CD14-positive monocyte (primary cell): Measurements from ENCODE around the gene LRP1-AS. TPM values are rescaled to one million over a fixed set of nuclear protein-coding genes. Genes with fewer than 3 reads are reported as not detected.

Source experiments
- DNase-seq, 3 donors: peaks; one replicate each; pipeline ENCODE4 v3.0.0-alpha.2; 2011 to 2022
- H2AFZ ChIP-seq: 2 replicates; pipeline ENCODE4 v1.6.0; 2012; ENCODE audit warnings: mild to moderate bottlenecking, low read depth, low read length, inconsistent platforms; ENCODE audit not compliant: insufficient read depth, poor library complexity, severe bottlenecking
- H3K27ac ChIP-seq, 2 donors: 1 replicate in 1 of 2; 2 replicates in 1 of 2; pipeline ENCODE4 v1.5.1; 2012 to 2013; ENCODE audit warnings: low read length in 2 of 2, control low read depth in 1 of 2, inconsistent platforms in 1 of 2, low read depth in 1 of 2, mild to moderate bottlenecking in 1 of 2
- H3K27me3 ChIP-seq, 2 donors: one replicate each; pipeline versions ENCODE4 v1.6.0 to v1.6.1; 2011 to 2013; ENCODE audit warnings: low read length in 2 of 2; ENCODE audit not compliant: control insufficient read depth in 2 of 2, insufficient read depth in 2 of 2
- H3K36me3 ChIP-seq, 2 donors: replicated peaks in 1 of 2; 1 replicate in 1 of 2; 2 replicates in 1 of 2; pipeline versions ENCODE4 v1.5.1 to v1.6.1; 2012 to 2013; ENCODE audit warnings: low read length in 2 of 2, control low read depth in 1 of 2, inconsistent platforms in 1 of 2, mild to moderate bottlenecking in 1 of 2; ENCODE audit not compliant: insufficient read depth in 2 of 2, control insufficient read depth in 1 of 2
- H3K4me1 ChIP-seq, 2 donors: 1 replicate in 1 of 2; 2 replicates in 1 of 2; pipeline versions ENCODE4 v1.5.1 to v1.6.1; 2012 to 2013; ENCODE audit warnings: low read length in 2 of 2, control low read depth in 1 of 2, inconsistent platforms in 1 of 2, mild to moderate bottlenecking in 1 of 2, moderate library complexity in 1 of 2; ENCODE audit not compliant: insufficient read depth in 2 of 2, control insufficient read depth in 1 of 2
- H3K4me2 ChIP-seq: replicated peaks from 2 replicates; pipeline ENCODE3; 2012; ENCODE audit warnings: low read length, moderate library complexity, mild to moderate bottlenecking; ENCODE audit not compliant: poor library complexity, severe bottlenecking; ENCODE audit errors: extremely low read depth
- H3K4me3 ChIP-seq, 3 experiments: fragments of 200-600 bp in 1 of 3; sonication (generic) in 1 of 3; replicated peaks in 1 of 3; 1 replicate in 2 of 3; 2 replicates in 1 of 3; pipeline ENCODE4 v1.5.1; 2011 to 2013; ENCODE audit warnings: low read length in 3 of 3, mild to moderate bottlenecking in 3 of 3, control low read depth in 2 of 3, low read depth in 2 of 3, inconsistent platforms in 1 of 3, moderate library complexity in 1 of 3
- H3K79me2 ChIP-seq: 2 replicates; pipeline ENCODE4 v1.6.0; 2012; ENCODE audit warnings: mild to moderate bottlenecking, control low read depth, inconsistent platforms, low read length, moderate library complexity; ENCODE audit not compliant: insufficient read depth
- H3K9ac ChIP-seq: 2 replicates; pipeline ENCODE4 v1.6.0; 2017; ENCODE audit warnings: low read length, mild to moderate bottlenecking; ENCODE audit not compliant: insufficient read depth, poor library complexity, severe bottlenecking
- H3K9me3 ChIP-seq, 2 donors: replicated peaks in 1 of 2; 1 replicate in 1 of 2; 2 replicates in 1 of 2; pipeline versions ENCODE4 v1.5.1 to v1.6.1; 2012 to 2013; ENCODE audit warnings: low read length in 2 of 2, control low read depth in 1 of 2; ENCODE audit not compliant: control insufficient read depth in 1 of 2, insufficient read depth in 1 of 2
- H4K20me1 ChIP-seq: 2 replicates; pipeline ENCODE4 v1.6.0; 2012; ENCODE audit warnings: mild to moderate bottlenecking, low read length, control low read depth, moderate library complexity; ENCODE audit not compliant: insufficient read depth
- H3K27ac Mint-ChIP-seq, 7 donors: one replicate each; pipeline ENCODE4 v1.8.0; 2020; ENCODE audit warnings: mild to moderate bottlenecking in 7 of 7, mixed read lengths in 7 of 7, moderate library complexity in 6 of 7, inconsistent platforms in 2 of 7
- H3K27me3 Mint-ChIP-seq, 3 donors: one replicate each; pipeline ENCODE4 v1.8.0; 2021 to 2022; ENCODE audit warnings: low read depth in 3 of 3, mild to moderate bottlenecking in 3 of 3, mixed read lengths in 3 of 3, moderate library complexity in 3 of 3, inconsistent platforms in 1 of 3
- H3K36me3 Mint-ChIP-seq, 2 donors: one replicate each; pipeline ENCODE4 v1.8.0; 2020; ENCODE audit warnings: mixed read lengths in 2 of 2, inconsistent platforms in 1 of 2, mild to moderate bottlenecking in 1 of 2
- H3K4me1 Mint-ChIP-seq: one replicate; pipeline ENCODE4 v1.8.0; 2020; ENCODE audit warnings: mild to moderate bottlenecking, mixed read lengths
- H3K4me3 Mint-ChIP-seq, 2 donors: one replicate each; pipeline ENCODE4 v1.8.0; 2020; ENCODE audit warnings: mild to moderate bottlenecking in 2 of 2, mixed read lengths in 2 of 2, moderate library complexity in 1 of 2
- H3K9me3 Mint-ChIP-seq, 7 donors: one replicate each; pipeline ENCODE4 v1.8.0; 2020 to 2022; ENCODE audit warnings: mixed read lengths in 7 of 7, mild to moderate bottlenecking in 6 of 7, moderate library complexity in 6 of 7, inconsistent platforms in 2 of 7
- WGBS: methylation state at CpG from one replicate; pipeline ENCODE4 v1.1.5; 2013; ENCODE audit warnings: missing lambda C conversion rate; ENCODE audit not compliant: insufficient coverage; 5-methylcytosine and 5-hydroxymethylcytosine counted together
- intact Hi-C, 2 donors: fragments of 100-400 bp; cut with micrococcal nuclease; formaldehyde crosslinking; loops; one replicate each; pipeline versions ENCODE4 v1.15.0 to v1.15.1; 2023
- polyA plus RNA-seq, 3 donors: library from polyadenylated mRNA; depleted of rRNA in 1 of 3; unstranded in 2 of 3; stranded (reverse) in 1 of 3; fragments of 300-500 nt in 2 of 3; fragments of >200 nt in 1 of 3; fragmentation: Illumina TruSeq in 2 of 3; gene quantifications; 1 replicate in 2 of 3; 2 replicates in 1 of 3; pipeline ENCODE4 v1.2.3, GENCODE V29; 2012 to 2021
- TF ChIP-seq, protein P1 (sequence below): fragments of 200-600 bp; IDR thresholded peaks from one replicate; pipeline ENCODE4 v1.8.0; 2022; ENCODE audit warnings: antibody characterized with exemption, mild to moderate bottlenecking

Gene LRP1-AS
- polyA plus RNA-seq, 3 donors: 0.35 to 1.5 TPM; not detected in 1

DNA sequence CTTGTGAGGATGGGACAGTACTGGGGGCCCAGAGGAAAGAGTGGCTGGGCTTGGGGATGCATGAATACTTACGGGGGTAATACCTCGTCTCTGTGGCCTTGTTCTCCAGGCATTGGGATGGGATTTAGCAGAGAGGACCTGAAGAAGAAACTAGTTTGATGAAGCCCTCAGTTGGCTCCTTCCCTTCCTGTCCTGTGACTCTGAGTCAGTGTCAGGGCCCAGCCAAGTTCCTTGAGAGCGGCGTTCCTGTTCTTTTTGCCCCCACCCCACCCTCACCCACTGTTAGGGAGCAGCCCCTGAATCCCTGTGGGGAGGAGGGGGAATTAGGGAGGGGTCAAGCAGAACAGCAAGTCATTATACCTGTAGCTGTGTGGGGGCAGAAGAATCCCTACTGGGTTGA lies 5.2 kb upstream of the LRP1-AS start:
- H3K4me2 ChIP-seq: peak overlapping the region; percentile 49
- H3K9ac ChIP-seq: peak overlapping the region; percentile 54
- no peak overlapping the region for H2AFZ ChIP-seq
- H3K4me1 Mint-ChIP-seq: peaks cover 100% of the 10 kb centered on the region
- H3K4me1 ChIP-seq: peaks cover 100% of the 10 kb centered on the region in 2 donors
- H3K79me2 ChIP-seq: peaks cover 56% of the 10 kb centered on the region
- no peaks in the 10 kb centered on the region for H3K9me3 Mint-ChIP-seq
- H3K27ac ChIP-seq: peak overlapping the region; percentile 91 to 93
- H3K36me3 Mint-ChIP-seq: peaks cover 66 to 89% of the 10 kb centered on the region in 2 donors
- H3K27me3 ChIP-seq: no peaks in the 10 kb centered on the region
- H3K9me3 ChIP-seq: no peaks in the 10 kb centered on the region
- DNase-seq: peak; percentile 66 to 90 (median 84)
- H3K27me3 Mint-ChIP-seq: peaks cover 0 to 3% (median 1%) of the 10 kb centered on the region in 3 donors
- intact Hi-C loops: no loop called here
- 59% methylated on average over 2 of the region's 4 CpGs for WGBS
- H4K20me1 ChIP-seq: peaks cover 26% of the 10 kb centered on the region
- H3K4me3 ChIP-seq: peak overlapping the region in 1 of 3 experiments; percentile 49
- peaks cover 33 to 70% of the 10 kb centered on the region in 2 donors for H3K36me3 ChIP-seq
- TF ChIP-seq, protein P1, sequence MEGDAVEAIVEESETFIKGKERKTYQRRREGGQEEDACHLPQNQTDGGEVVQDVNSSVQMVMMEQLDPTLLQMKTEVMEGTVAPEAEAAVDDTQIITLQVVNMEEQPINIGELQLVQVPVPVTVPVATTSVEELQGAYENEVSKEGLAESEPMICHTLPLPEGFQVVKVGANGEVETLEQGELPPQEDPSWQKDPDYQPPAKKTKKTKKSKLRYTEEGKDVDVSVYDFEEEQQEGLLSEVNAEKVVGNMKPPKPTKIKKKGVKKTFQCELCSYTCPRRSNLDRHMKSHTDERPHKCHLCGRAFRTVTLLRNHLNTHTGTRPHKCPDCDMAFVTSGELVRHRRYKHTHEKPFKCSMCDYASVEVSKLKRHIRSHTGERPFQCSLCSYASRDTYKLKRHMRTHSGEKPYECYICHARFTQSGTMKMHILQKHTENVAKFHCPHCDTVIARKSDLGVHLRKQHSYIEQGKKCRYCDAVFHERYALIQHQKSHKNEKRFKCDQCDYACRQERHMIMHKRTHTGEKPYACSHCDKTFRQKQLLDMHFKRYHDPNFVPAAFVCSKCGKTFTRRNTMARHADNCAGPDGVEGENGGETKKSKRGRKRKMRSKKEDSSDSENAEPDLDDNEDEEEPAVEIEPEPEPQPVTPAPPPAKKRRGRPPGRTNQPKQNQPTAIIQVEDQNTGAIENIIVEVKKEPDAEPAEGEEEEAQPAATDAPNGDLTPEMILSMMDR: no peak
- H3K4me3 Mint-ChIP-seq: peak overlapping the region; percentile 14 to 75
- H3K27ac Mint-ChIP-seq: peak overlapping the region; percentile 92 to 97 (median 93)

DNA sequence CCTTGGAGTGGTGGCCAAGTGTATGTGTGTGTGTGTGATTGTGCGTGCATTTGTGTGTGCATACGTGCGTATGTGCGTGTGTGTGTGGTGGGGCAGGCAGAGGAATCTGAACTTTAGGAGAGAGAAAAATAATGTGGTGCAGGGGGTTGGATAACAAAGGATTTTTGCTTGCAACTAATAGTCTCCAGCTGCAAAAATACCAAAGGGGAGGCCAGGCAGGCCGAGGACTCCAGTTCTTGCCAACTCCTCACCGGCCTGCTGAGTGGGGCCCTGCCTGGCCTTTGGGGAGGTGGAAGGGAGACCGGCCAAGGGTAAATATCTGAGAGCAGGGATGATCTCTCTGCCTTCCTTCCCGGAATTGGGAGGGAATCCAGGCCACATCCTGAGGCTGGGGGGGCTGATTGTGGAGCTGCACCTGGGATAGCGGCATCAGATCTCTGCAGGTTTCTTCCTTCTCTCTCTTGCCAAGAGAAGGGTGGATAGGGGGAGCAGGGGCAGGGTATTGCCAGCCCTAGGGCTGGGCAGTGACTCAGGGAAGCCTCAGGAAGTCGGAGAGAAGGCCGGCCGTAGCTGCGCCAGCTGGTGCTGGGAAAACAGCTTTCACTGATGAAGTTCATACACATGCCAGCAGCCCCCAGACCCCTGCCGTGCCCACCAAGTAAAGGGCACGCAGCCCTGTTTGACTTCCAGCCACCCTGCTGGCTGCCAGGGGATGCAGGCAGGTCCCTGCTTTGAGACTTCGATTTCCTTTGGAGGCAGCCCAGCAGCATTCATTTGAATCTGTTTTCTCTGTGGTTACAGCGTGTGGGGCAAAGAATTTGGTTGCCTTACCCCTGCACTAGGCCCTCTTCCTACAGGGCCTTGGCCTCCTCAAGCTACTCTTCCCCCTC lies 4.6 kb upstream of the LRP1-AS start:
- Histone ChIP-seq H3K27me3 (no peaks in the 10 kb centered on the region), H3K4me3 (peak overlapping the region in 1 of 3 experiments; percentile 49), H3K9me3 (no peaks in the 10 kb centered on the region), H3K9ac (peak overlapping the region; percentile 54), H3K27ac (peak overlapping the region; percentile 91 to 93), H2AFZ (no peak overlapping the region), H3K4me1 (peaks cover 100% of the 10 kb centered on the region in 2 donors), H3K36me3 (peaks cover 34 to 72% of the 10 kb centered on the region in 2 donors), H3K79me2 (peaks cover 62% of the 10 kb centered on the region), H3K4me2 (peak overlapping the region; percentile 49), H4K20me1 (peaks cover 29% of the 10 kb centered on the region)
- no peaks in the 10 kb centered on the region for H3K9me3 Mint-ChIP-seq
- peaks cover 67 to 89% of the 10 kb centered on the region in 2 donors for H3K36me3 Mint-ChIP-seq
- peak overlapping the region; percentile 92 to 97 (median 93) for H3K27ac Mint-ChIP-seq
- H3K27me3 Mint-ChIP-seq: peaks cover 0 to 3% (median 3%) of the 10 kb centered on the region in 3 donors
- peaks cover 100% of the 10 kb centered on the region for H3K4me1 Mint-ChIP-seq
- TF ChIP-seq, protein P1: no peak
- intact Hi-C loops: no loop called here
- 84% methylated on average over 14 of the region's 17 CpGs for WGBS
- H3K4me3 Mint-ChIP-seq: peak overlapping the region in 1 of 2 donors; percentile 75
- DNase-seq: peak in 2 of 3 donors; percentile 41 to 63
